Fibroblast of lung (primary cell): Measurements from ENCODE around the gene C9orf43. TPM values are rescaled to one million over a fixed set of nuclear protein-coding genes. Genes with fewer than 3 reads are reported as not detected.
"Not testable (repeated sequence)": the region's sequence is repeated elsewhere in the genome, so short reads cannot be mapped to it uniquely, and the experiment has no call there.

Source experiments
- DNase-seq, 2 donors: peaks; one replicate each; pipeline versions ENCODE4 v3.0.0 to v3.0.0-alpha.2; 2010; ENCODE audit warnings: low read depth in 2 of 2
- H2AFZ ChIP-seq: 2 replicates; pipeline ENCODE4 v1.5.1; 2012; ENCODE audit warnings: low read length, control low read depth, inconsistent platforms
- H3K27ac ChIP-seq: 2 replicates; pipeline ENCODE4 v1.5.1; 2011; ENCODE audit warnings: low read length, control low read depth; ENCODE audit not compliant: insufficient read depth
- H3K27me3 ChIP-seq: 2 replicates; pipeline ENCODE4 v1.5.1; 2011; ENCODE audit warnings: mild to moderate bottlenecking, low read length; ENCODE audit not compliant: control insufficient read depth, insufficient read depth
- H3K36me3 ChIP-seq: 2 replicates; pipeline ENCODE4 v1.5.1; 2011; ENCODE audit warnings: low read length; ENCODE audit not compliant: control insufficient read depth, insufficient read depth
- H3K4me1 ChIP-seq: 2 replicates; pipeline ENCODE4 v1.5.1; 2011; ENCODE audit warnings: low read length; ENCODE audit not compliant: control insufficient read depth, insufficient read depth; ENCODE audit errors: extremely low read depth
- H3K4me2 ChIP-seq: 2 replicates; pipeline ENCODE4 v1.5.1; 2011; ENCODE audit warnings: low read length, control low read depth; ENCODE audit not compliant: insufficient read depth; ENCODE audit errors: extremely low read depth
- H3K4me3 ChIP-seq, 4 experiments: fragments of 200-600 bp in 1 of 4; sonication (generic) in 1 of 4; replicated peaks in 1 of 4; 2 replicates each; pipeline ENCODE4 v1.5.1; 2011 to 2016; ENCODE audit warnings: low read length in 4 of 4, low read depth in 3 of 4, mild to moderate bottlenecking in 3 of 4, control low read depth in 2 of 4, inconsistent platforms in 1 of 4, mixed read lengths in 1 of 4; ENCODE audit not compliant: insufficient read depth in 1 of 4; ENCODE audit errors: control extremely low read depth in 1 of 4
- H3K79me2 ChIP-seq: 2 replicates; pipeline ENCODE4 v1.5.1; 2012; ENCODE audit warnings: mild to moderate bottlenecking, low read length, inconsistent platforms; ENCODE audit not compliant: control insufficient read depth, insufficient read depth
- H3K9ac ChIP-seq: 2 replicates; pipeline ENCODE4 v1.5.1; 2011; ENCODE audit warnings: mild to moderate bottlenecking, low read length, control low read depth; ENCODE audit not compliant: insufficient read depth
- H3K9me3 ChIP-seq: 2 replicates; pipeline ENCODE4 v1.5.1; 2012; ENCODE audit warnings: low read depth, low read length; ENCODE audit not compliant: control insufficient read depth, insufficient read depth
- H4K20me1 ChIP-seq: 2 replicates; pipeline ENCODE4 v1.5.1; 2011; ENCODE audit warnings: low read length; ENCODE audit not compliant: control insufficient read depth, insufficient read depth; ENCODE audit errors: extremely low read depth
- CTCF ChIP-seq, 2 donors: IDR thresholded peaks in 1 of 2; conservative IDR thresholded peaks in 1 of 2; 1 replicate in 1 of 2; 2 replicates in 1 of 2; pipeline ENCODE4 v1.5.1; 2011 to 2012; ENCODE audit warnings: low read length in 2 of 2, control low read depth in 1 of 2, inconsistent platforms in 1 of 2, low read depth in 1 of 2, mild to moderate bottlenecking in 1 of 2
- EZH2 ChIP-seq: IDR thresholded peaks from 2 replicates; pipeline ENCODE4 v1.5.1; 2012; ENCODE audit warnings: low read length, control low read depth, mild to moderate bottlenecking; ENCODE audit errors: missing control alignments
- polyA plus RNA-seq, 2 donors: library from polyadenylated mRNA; depleted of rRNA in 1 of 2; stranded (reverse) in 1 of 2; unstranded in 1 of 2; fragments of >200 nt; gene quantifications; 2 replicates each; pipeline ENCODE4 v1.2.1, GENCODE V29; 2011 to 2012; ENCODE audit warnings: missing spikeins in 1 of 2
- total RNA-seq: library from RNA; depleted of rRNA; stranded (reverse); fragments of >200 nt; gene quantifications from 2 replicates; pipeline ENCODE4 v1.2.1, GENCODE V29; 2014

Gene C9orf43
- total and polyA plus RNA-seq, 2 donors (not counting 1 experiment from before 2014, with no cell fraction given): 0.25 to 0.50 TPM

- Histone ChIP-seq H3K27ac (no peak overlapping the region), H3K9ac (no peak overlapping the region), H3K27me3 (no peaks in the 10 kb centered on the region), H3K4me3 (no peak overlapping the region), H3K36me3 (no peaks in the 10 kb centered on the region), H3K4me1 (peaks cover 3% of the 10 kb centered on the region), H3K79me2 (no peaks in the 10 kb centered on the region), H4K20me1 (no peaks in the 10 kb centered on the region), H3K4me2 (no peak overlapping the region), H3K9me3 (no peaks in the 10 kb centered on the region), H2AFZ (no peak overlapping the region)
- no peak for DNase-seq
- TF ChIP-seq EZH2: no peak
- no peak for TF ChIP-seq CTCF (conservative IDR thresholded peaks at IDR 0.05 in 1 of 2, IDR thresholded peaks at IDR 0.05 in 1 of 2; ENCODE audit: low read depth in 1 of 2, low read length in 2 of 2)
Measured at GRCh38 chr9:113364951-113365350, 45.6 kb upstream of the C9orf43 start.

DNA sequence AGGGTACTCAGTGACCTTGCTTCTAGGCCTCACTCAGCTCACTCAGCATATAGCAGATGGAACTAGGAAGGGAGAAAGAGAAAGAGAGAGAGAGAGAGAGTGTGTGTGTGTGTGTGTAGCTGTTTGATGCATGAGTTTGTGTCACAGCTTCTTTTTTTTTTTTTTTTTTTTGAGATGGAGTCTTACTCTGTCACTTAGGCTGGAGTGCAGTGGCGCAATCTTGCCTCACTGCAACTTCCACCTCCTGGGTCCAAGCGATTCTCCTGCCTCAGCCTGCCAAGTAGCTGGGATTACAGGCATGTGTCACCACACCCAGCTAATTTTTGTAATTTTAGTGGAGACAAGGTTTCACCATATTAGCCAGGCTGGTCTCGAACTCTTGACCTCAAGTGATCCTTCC is 44.9 kb upstream of the C9orf43 start:
- not testable (repeated sequence) for H3K27me3 ChIP-seq, H3K9ac ChIP-seq, H3K27ac ChIP-seq, H3K4me1 ChIP-seq, DNase-seq, H3K36me3 ChIP-seq, H2AFZ ChIP-seq, H3K4me3 ChIP-seq, H4K20me1 ChIP-seq, H3K79me2 ChIP-seq, H3K4me2 ChIP-seq, H3K9me3 ChIP-seq

GRCh38 chr9:113368348-113368981 is 42.1 kb upstream of the C9orf43 start:
- Histone ChIP-seq H4K20me1 (no peaks in the 10 kb centered on the region), H3K9ac (no peak overlapping the region), H3K4me3 (no peak overlapping the region), H3K9me3 (no peaks in the 10 kb centered on the region), H2AFZ (no peak overlapping the region), H3K79me2 (no peaks in the 10 kb centered on the region), H3K4me1 (no peaks in the 10 kb centered on the region), H3K27me3 (no peaks in the 10 kb centered on the region), H3K4me2 (no peak overlapping the region), H3K36me3 (no peaks in the 10 kb centered on the region), H3K27ac (no peak overlapping the region)
- TF ChIP-seq EZH2 (no peak), CTCF (conservative IDR thresholded peaks at IDR 0.05 in 1 of 2, IDR thresholded peaks at IDR 0.05 in 1 of 2; ENCODE audit: low read depth in 1 of 2, low read length in 2 of 2) (no peak)
- DNase-seq: no peak
